ENCODE data around the gene HYAL3.

The HYAL3 gene

GRCh38 chr3:50337175-50337861 lies 38.1 kb upstream of the HYAL3 start:
- DNase-seq (ENCODE audit: low read depth) = peak; percentile 99
- TF ChIP-seq CTCF (IDR thresholded peaks at IDR 0.05; ENCODE audit: control insufficient read depth, extremely low read depth, insufficient read depth) = no peak
- peak overlapping the region; percentile 89 for H3K4me3 ChIP-seq (ENCODE audit: low read depth, low read length)

- TF ChIP-seq CTCF (IDR thresholded peaks at IDR 0.05; ENCODE audit: control insufficient read depth, extremely low read depth, insufficient read depth) = no peak
- no peak for DNase-seq (ENCODE audit: low read depth)
- H3K4me3 ChIP-seq (ENCODE audit: low read depth, low read length) = peak overlapping the region; percentile 89
These were observed 37.4 kb upstream of the HYAL3 start for GRCh38 chr3:50336452-50337174.

- no peak for TF ChIP-seq CTCF (IDR thresholded peaks at IDR 0.05; ENCODE audit: control insufficient read depth, extremely low read depth, insufficient read depth)
- peak; percentile 89 for DNase-seq (ENCODE audit: low read depth)
- H3K4me3 ChIP-seq (ENCODE audit: low read depth, low read length) = peak overlapping the region; percentile 89
These were observed 35.3 kb upstream of the HYAL3 start for GRCh38 chr3:50334339-50335075.

- DNase-seq (ENCODE audit: low read depth) = no peak
- TF ChIP-seq CTCF (IDR thresholded peaks at IDR 0.05; ENCODE audit: control insufficient read depth, extremely low read depth, insufficient read depth) = no peak
- peak overlapping the region; percentile 89 for H3K4me3 ChIP-seq (ENCODE audit: low read depth, low read length)
These were observed 34.6 kb upstream of the HYAL3 start for GRCh38 chr3:50333744-50334328.

GRCh38 chr3:50331364-50331907 lies 32.2 kb upstream of the HYAL3 start:
- H3K4me3 ChIP-seq (ENCODE audit: low read depth, low read length) = no peak overlapping the region
- no peak for TF ChIP-seq CTCF (IDR thresholded peaks at IDR 0.05; ENCODE audit: control insufficient read depth, extremely low read depth, insufficient read depth)
- no peak for DNase-seq (ENCODE audit: low read depth)

- no peak for DNase-seq (ENCODE audit: low read depth)
- no peak overlapping the region for H3K4me3 ChIP-seq (ENCODE audit: low read depth, low read length)
- no peak for TF ChIP-seq CTCF (IDR thresholded peaks at IDR 0.05; ENCODE audit: control insufficient read depth, extremely low read depth, insufficient read depth)
These were observed 31.1 kb upstream of the HYAL3 start for GRCh38 chr3:50330330-50330729.

All from LNCaP clone FGC (cell line).